Right renal cortex interstitium (tissue), 3 donors: ENCODE measurements around the gene ADCY1. TPM values are rescaled to one million over a fixed set of nuclear protein-coding genes. Genes with fewer than 3 reads are reported as not detected.

ENCODE experiments used
- DNase-seq, 3 donors: peaks; one replicate each; pipeline ENCODE4 v3.0.0-alpha.2; 2013; ENCODE audit warnings: low read depth in 3 of 3, low spot score in 2 of 3
- polyA plus RNA-seq, 3 donors: library from polyadenylated mRNA; unstranded; fragments of 120-200 nt; gene quantifications; one replicate each; pipeline ENCODE4 v1.2.1, GENCODE V29; 2013; ENCODE audit not compliant: insufficient read length in 3 of 3

The ADCY1 gene
- polyA plus RNA-seq, 3 donors: 2.8 to 3.8 (median 3.0) TPM

- no peak for DNase-seq
These were observed 75.6 kb downstream of the ADCY1 start for GRCh38 chr7:45649560-45650346.

DNA sequence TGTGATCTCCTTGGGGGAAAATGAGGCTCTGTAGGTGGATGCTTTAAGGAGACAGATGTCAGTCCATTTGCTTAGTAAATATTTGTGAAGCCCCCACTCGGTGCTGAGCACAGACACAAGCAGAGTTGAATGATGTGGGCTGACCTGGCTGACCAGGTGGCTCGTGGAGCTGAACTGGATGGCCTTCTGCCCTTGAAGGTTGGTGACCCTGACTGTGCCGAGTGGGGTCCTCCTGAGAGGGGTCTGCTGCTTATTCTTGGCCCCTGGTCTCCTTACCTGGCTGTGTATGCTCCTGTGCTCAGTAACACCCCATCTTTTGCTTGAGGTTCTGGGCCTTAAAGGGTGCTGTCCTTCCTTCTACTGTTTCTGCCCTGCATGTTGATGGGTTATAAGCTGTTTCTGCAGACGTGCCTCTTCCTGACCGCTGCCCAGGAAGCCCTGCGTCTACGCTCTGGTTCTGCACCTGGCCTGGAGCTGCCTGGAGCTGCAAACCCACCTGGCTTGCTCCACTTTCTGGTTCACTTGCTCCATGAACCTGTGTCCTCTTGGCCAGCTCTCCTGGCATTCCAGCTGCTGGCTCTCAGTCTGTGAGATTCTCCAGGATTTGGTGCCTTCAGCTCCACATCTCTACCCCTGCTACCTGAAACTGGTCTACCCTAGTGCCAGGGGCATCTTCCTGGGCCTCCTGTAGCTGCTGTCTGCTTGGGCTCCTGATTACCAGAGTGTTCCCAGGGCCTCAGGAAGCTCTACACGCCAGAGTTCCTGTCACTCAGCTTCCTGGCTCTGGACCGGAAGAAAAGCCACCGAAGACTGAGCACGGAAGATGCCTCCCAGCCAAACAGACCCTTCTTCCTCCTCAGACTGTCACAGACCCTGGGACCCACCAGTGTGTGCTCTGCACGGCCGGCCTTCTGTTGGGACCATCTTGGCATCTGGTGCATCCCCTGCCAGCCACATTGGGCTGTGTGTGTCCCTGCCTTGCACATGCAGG, 76.5 kb downstream of the ADCY1 start:
- no peak for DNase-seq

GRCh38 chr7:45651540-45651939, 77.4 kb downstream of the ADCY1 start:
- DNase-seq: no peak

GRCh38 chr7:45652630-45653029, 78.5 kb downstream of the ADCY1 start:
- DNase-seq: no peak

DNA sequence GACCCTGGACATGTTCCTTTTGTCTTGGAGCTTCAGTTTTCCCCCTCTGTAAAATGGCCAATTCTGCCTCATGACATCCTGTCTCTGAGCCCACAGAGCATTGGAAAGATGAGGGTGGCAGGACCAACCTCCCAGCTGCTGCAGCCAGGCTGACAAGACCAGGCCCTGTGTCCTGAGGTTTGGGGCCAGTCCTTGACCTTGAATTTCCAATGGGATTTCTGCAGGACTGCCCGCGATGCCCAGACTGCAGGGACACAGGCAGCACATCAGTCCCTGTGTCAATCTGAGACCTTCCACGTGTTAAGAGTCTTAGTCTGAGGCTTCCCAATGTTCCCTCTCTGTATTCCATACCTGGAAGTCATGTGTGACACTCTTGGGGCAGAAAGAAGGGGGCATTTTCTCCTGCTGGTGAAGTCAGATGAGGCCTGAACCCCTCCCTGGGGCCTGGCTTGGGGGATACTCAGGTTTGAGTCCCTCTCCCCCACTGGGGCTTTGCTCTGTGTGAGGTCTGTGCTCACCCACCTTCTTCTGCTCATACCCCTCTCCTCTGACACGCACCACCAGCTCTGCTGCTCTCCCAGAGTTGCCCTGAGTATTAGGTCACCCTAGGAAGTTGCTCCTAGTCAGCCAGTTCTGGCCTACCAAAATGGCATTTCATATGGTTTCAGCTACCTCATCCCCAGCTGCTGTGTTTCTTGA, 79.2 kb downstream of the ADCY1 start:
- no peak for DNase-seq

- no peak for DNase-seq
These were observed 80.2 kb downstream of the ADCY1 start for GRCh38 chr7:45654341-45654740.

DNA sequence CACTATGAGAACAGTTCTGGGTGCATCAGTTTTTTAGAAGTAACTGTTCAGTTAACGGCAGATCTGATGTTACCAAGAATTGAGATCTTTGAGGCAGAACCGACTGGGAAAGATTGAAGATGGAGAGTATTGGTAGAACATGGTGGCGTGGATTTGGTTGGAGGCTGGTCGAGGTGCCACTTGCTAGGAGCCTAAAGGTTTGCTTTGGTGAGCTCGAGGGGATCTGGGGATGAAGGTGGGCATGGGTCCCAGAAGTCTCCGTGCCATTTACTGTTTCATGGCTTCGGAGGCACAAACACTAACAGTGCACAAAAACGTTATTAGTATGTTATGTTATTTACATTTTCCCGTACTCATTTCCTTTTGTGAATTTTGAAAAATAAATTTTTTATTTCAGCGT, 81.4 kb downstream of the ADCY1 start:
- no peak for DNase-seq

- no peak for DNase-seq
These were observed 82.3 kb downstream of the ADCY1 start for GRCh38 chr7:45656431-45656830.

- DNase-seq: no peak
These were observed 83.1 kb downstream of the ADCY1 start for GRCh38 chr7:45657136-45657889.

- no peak for DNase-seq
These were observed 83.9 kb downstream of the ADCY1 start for GRCh38 chr7:45657890-45658715.

- DNase-seq: peak in 2 of 3 donors; percentile 25 to 29
These were observed 84.7 kb downstream of the ADCY1 start for GRCh38 chr7:45658716-45659495.

- DNase-seq: no peak
These were observed 85.5 kb downstream of the ADCY1 start for GRCh38 chr7:45659496-45660139.

DNA sequence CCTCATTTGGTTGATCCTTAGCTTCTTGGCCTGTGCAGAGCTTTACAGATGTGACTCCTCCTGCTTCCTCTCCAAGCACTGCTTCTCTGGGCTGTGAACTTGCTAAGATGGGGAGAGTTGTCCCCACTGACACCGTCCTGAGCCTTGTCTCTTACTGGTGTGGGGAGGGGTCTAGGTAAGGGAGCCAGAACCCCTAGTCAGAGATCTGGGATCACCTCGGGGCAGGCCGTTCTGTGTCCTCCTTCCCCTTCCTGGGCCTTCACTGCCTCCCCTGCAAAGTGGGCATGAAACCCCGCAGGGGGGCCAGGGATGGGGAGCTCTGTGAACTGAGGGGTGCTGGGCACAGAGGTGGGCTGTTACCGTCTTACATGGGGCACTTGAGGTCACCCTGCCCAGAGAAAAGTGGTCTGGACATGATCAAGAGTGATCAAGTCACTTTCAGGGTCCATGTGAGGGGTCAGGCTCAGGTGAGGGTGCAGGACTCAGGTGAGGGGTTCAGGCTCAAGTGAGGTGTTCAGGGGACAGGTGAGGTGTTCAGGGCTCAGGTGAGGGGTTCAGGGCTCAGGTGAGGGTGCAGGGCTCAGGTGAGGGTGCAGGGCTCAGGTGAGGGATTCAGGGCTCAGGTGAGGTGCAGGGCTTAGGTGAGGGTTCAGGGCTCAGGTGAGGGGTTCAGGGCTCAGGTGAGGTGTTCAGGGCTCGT, 86.2 kb downstream of the ADCY1 start:
- no peak for DNase-seq

- no peak for DNase-seq
These were observed 86.7 kb downstream of the ADCY1 start for GRCh38 chr7:45660901-45661211.

- DNase-seq: no peak
These were observed 87.3 kb downstream of the ADCY1 start for GRCh38 chr7:45661302-45661995.

- DNase-seq: no peak
These were observed 87.8 kb downstream of the ADCY1 start for GRCh38 chr7:45662018-45662417.

DNA sequence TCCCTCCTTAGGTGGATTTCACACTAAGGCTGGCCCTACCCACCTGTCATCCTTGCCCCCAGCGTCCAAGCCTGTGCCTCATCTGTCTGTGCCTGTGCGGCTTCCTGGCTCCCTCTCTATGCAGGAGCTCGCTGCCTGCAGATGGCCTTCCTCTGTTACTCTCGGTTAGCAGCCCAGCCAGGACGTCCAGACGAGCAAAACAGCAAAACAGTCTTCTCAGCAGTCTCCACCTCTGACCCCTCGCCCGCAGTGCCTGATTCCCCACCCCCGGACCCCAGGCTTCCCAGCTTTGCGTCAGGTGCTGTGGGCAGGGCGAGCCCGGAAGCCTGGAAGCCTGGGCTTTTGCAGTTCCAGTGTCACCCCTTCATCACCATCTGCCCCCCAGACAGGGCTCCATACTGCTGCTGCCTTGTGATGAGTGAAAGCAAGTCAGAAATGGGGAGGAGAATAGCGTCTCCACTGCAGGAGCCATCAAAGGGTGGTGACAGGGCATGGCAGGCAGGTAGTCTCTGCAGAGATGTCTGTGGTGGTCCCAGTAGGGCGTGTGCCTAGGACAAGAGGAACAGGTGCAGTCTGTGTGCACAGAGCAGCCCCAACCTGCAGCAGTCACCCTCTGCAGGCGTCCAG, 88.5 kb downstream of the ADCY1 start:
- DNase-seq: no peak
